GM12801 (cell line): ENCODE results near the gene SPTBN1.

Experiments
- CTCF ChIP-seq: IDR thresholded peaks from one replicate; pipeline ENCODE4 v1.5.1; 2011; ENCODE audit warnings: control low read depth; ENCODE audit not compliant: insufficient read length; ENCODE audit errors: extremely low read depth

Gene SPTBN1

DNA sequence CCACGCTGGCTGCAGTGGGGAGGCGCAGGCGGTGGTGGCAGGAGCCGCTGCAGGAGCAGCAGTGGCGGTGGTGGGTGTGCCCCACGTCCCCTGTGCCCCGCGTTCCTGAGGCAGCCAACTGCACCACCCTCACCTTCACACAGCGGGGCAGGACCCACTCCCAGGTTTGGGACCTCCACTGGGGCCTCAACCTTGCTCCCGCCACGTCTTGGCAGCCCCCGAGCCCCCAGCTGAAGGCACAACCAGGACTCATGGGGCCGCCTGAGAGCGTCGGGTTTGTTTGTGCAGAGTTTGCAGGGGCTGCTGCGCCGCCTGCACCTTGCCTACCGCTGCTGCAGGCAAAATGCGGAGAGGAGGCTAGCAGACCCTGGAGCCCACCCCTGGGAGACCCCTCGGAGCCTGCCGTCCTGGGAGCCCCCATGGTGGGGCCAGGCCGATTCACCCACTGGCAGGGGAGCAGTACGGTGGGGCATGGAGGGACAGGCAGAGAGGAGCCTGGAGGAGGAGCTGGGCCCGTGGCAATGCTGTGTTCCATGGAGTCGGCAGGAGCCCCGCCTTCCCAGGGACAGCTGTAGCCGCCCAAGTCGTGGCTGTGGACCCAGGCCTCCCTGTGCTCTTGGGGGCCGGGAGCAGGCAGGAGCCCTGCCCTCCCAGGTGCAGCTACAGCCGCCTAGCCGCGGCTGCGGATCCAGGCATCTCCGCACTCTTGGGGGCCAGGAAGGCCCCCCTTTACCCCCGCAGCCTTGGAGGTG, 252.6 kb downstream of the SPTBN1 start:
- no peak for TF ChIP-seq CTCF

DNA sequence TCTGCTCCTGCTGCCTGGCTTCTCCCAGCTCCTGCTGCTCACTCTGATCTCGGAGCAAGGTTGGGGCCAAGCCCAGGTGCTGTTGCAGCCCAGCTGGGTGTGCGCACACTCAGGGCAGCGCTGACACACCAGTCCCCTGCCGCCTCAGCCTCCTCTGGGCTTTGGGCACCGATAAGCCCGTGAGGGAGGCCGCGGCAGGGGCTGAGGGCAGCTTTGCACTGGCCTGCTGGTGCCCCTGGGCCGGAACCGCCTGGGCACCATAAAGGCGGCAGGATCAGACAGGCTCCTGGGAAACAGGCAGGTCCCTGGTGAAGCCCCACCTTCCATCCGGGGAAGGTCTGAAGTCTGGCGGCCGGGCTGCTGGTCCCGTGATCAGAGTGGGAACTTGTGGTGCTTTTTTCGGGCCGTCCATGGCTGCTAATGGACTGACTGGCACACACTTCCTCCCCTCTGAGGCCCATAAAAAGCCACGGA, 253.2 kb downstream of the SPTBN1 start:
- no peak for TF ChIP-seq CTCF

DNA sequence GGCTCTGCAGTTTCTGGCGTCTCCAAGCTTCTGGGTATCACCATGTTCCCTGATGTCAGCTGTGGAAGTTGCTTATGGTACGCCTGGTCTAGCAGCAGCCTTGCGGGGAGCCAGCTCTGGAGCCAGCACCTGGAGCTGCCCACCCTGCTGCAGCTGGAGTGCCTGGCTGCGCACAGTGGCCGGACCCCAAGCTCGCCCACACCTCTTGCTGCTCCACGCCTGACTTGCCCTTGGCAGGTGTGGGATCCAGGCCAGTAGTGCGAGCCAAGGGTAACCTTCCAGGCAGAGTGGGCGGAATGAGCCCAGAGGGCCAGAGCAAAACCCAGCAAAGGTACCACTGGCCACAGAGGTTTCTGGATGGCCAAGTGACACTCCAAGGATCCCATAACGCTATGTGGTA, 254.1 kb downstream of the SPTBN1 start:
- TF ChIP-seq CTCF: no peak

- TF ChIP-seq CTCF: no peak
Measured at GRCh38 chr2:54712516-54712915, 256.4 kb downstream of the SPTBN1 start.

DNA sequence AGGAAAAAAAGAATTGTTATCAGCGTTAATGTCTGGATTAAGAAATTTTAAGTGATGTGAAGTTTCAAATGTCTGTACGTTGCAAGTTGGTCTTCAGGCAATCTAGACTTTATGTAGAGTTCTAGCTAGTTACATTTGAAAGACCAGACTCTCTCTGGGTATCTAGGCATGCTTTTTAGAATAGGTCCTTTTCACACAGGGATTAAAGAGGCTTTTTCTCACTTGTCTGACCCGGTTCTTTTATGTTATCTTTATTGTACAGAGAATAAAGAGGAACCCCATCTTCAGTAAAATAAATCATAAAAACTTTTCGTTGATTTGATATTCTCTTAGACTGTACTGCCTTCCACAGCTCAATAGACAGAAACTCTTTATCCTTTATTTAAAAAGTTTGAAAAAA, 258.9 kb downstream of the SPTBN1 start:
- TF ChIP-seq CTCF: no peak

GRCh38 chr2:54716375-54716774, 260.2 kb downstream of the SPTBN1 start:
- TF ChIP-seq CTCF: no peak

DNA sequence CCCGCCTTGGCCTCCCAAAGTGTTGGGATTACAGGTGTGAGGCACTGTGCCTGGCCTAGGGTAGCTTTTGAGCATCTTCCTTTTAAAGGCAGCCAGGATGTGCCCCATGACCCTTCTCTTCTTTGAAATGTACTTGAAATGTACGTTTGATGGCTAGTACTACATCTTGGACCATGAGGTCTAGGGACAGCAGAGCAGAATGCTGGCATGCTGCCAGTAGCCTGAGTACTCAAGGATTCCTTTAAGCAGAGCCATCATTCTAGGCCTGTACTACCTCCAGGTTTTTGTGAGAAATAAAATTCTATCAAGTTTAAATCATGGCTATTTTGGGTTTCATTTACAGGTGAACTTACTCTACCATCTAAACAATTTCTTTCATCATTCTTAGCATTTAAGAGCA, 264.4 kb downstream of the SPTBN1 start:
- TF ChIP-seq CTCF: no peak
